GM18519 (cell line): ENCODE measurements around the gene DLX3.

ENCODE experiments used
- ATAC-seq: cut with Tn5 transposase; IDR thresholded peaks from one replicate; pipeline ENCODE4 v1.9.1; 2021; ENCODE audit warnings: mild to moderate bottlenecking, moderate library complexity; ENCODE audit not compliant: unreplicated experiment, low FRiP score

DLX3 gene

GRCh38 chr17:50026046-50026675, 31.1 kb upstream of the DLX3 start:
- ATAC-seq: no peak

GRCh38 chr17:50024808-50025207, 29.8 kb upstream of the DLX3 start:
- no peak for ATAC-seq

- ATAC-seq: no peak
These were observed 28.5 kb upstream of the DLX3 start for GRCh38 chr17:50023520-50023919.

- ATAC-seq: no peak
These were observed 27.6 kb upstream of the DLX3 start for GRCh38 chr17:50022463-50023130.

- no peak for ATAC-seq
These were observed 26.8 kb upstream of the DLX3 start for GRCh38 chr17:50021681-50022370.

GRCh38 chr17:50020841-50021599, 26.0 kb upstream of the DLX3 start:
- ATAC-seq: no peak

DNA sequence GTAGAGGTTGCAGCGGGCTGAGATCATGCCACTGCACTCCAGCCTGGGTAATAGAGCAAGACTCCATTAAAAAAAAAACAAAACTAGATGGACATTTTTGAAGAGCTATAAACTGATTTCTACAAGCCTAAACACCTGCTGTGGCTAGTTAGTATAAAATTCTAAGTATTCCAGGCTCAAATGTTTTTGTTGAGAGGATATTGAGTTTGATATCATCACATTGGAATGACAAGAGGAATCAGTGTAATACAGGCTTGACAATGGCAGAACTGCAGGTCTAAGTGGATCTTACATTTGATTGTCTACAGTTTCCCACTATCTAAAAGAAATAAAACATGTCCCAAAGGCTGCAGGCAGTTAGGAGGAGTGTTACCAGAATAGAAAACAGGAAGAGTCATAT, 23.9 kb upstream of the DLX3 start:
- no peak for ATAC-seq

DNA sequence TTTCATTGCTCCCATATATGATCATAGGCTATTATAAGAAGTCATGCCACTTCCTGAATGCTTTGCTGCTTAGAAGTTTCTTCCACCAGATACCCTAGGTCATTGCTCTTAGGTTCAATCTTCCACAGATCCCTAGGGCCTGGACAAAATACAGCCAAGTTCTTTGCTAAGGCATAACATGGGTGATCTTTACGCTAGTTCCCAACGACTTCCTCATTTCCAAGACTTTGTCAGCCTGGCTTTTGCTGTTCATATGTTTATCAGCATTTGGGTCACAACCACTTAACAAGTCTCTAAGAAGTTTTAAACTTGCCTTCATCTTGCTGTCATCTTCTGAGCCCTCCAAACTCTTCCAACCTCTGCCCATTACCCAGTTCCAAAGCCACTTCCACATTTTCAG, 20.1 kb upstream of the DLX3 start:
- no peak for ATAC-seq

DNA sequence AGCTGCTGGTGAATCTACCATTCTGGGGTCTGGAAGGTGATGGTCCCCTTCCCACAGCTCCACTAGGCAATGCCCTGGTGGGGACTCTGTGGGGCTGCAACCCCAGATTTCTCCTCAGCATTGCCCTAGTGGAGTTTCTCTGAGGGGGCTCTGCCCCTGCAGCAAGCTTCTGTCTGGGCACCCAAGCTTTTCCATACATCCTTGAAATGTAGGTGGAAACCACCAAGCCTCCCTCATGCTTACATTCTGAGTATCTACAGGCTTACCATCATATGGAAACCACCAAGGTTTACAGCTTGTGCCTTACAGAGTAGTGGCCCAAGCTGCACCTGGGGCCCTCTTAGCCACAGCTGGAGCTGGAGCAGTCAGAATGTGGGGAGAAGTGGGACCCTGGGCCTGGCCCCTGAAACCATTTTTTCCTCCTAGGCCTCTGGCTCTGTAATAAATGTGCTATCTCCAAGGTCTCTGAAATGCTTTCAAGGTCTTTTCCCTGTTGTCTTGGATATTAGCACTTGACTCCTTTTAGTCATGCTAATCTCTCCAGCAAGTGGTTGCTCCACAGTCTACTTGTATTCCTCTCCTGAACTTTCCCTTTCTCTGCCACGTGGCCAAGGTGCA, 19.6 kb upstream of the DLX3 start:
- ATAC-seq: no peak

GRCh38 chr17:50013079-50013478, 18.1 kb upstream of the DLX3 start:
- ATAC-seq: no peak

GRCh38 chr17:50009282-50009681, 14.3 kb upstream of the DLX3 start:
- no peak for ATAC-seq

- no peak for ATAC-seq
These were observed 8.9 kb upstream of the DLX3 start for GRCh38 chr17:50003911-50004310.

DNA sequence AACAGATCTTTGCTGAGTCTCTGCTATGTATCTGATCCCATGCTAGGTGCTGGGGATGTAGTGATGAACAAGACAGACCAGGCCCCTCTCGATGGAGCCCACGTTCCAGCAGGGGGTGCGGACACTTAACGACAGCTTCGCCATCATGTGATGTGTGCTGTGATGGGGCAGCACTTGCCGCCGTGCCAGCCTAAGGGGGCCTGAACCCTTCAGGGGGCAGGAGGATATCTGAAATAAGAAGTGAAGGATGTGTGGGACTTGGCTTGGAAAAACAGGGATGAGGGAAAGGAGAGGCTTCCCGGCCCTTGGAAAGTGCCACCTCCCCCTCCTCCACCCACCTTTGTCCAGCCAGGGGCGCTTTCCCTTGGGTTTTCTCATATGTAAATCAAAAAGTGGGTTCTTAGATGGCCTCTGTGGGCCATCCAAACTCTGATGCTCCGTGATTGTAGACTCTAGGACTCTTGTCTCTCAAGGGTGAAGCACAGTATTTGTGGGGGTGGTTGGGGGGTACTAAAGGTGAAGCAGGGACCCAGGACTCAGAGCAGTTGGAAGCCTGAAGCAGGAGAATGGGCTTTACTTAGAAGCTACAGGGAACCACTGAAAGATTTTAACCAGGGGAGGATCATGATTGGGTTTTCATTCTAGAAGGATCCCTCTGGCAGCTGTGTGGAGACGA, 4.0 kb upstream of the DLX3 start:
- no peak for ATAC-seq

- ATAC-seq: no peak
These were observed 3.0 kb upstream of the DLX3 start for GRCh38 chr17:49997773-49998703.

DNA sequence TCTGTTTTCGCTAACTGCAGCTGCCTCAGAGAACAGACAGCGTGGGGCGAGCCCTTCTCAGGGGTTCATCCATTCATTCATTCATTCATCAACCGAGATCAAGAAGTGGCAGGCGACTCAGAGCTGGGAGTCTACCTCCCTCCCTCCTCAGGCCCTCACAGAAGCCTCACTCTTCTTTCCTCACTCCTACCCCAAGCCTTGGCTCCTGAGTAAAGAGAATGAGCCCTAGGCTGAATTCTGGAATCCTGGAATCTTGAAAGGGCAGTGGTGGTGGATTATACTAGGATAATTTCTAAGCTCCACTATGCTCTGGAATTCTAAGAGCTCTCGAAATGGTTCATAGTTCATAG, 2.3 kb upstream of the DLX3 start:
- ATAC-seq: no peak

- ATAC-seq: no peak
These were observed 1.7 kb upstream of the DLX3 start for GRCh38 chr17:49996495-49997300.

GRCh38 chr17:49996121-49996494, 1.1 kb upstream of the DLX3 start:
- ATAC-seq: no peak
